SK-N-SH (cell line): ENCODE measurements around the gene SEC31B.

Source experiments
- NFIC ChIP-seq: IDR thresholded peaks from 2 replicates; pipeline ENCODE4 v1.4.0; 2012; ENCODE audit warnings: borderline replicate concordance
- NRF1 ChIP-seq: IDR thresholded peaks from 2 replicates; pipeline ENCODE4 v1.6.1; 2012; ENCODE audit warnings: low read depth, mild to moderate bottlenecking, low read length
- RAD21 ChIP-seq: IDR thresholded peaks from 2 replicates; pipeline ENCODE4 v1.6.1; 2012; ENCODE audit warnings: mild to moderate bottlenecking, low read length
- RCOR1 ChIP-seq: fragments of 150-350 bp; IDR thresholded peaks from 2 replicates; pipeline ENCODE4 v1.6.1; 2017; ENCODE audit warnings: antibody characterized with exemption, low read length
- TAF1 ChIP-seq: IDR thresholded peaks from 2 replicates; pipeline ENCODE4 v1.6.1; 2012; ENCODE audit warnings: low read depth, mild to moderate bottlenecking, low read length, moderate library complexity, borderline replicate concordance
- TF ChIP-seq, protein P1 (sequence below): IDR thresholded peaks from 2 replicates; pipeline ENCODE4 v1.6.1; 2012; ENCODE audit warnings: mild to moderate bottlenecking, low read depth, low read length, moderate library complexity
- TF ChIP-seq, protein P2 (sequence below): fragments of 200-600 bp; sonication (generic); IDR thresholded peaks from 2 replicates; pipeline ENCODE4 v1.6.1; 2017; ENCODE audit warnings: antibody characterized with exemption, mild to moderate bottlenecking, moderate library complexity

DNA sequence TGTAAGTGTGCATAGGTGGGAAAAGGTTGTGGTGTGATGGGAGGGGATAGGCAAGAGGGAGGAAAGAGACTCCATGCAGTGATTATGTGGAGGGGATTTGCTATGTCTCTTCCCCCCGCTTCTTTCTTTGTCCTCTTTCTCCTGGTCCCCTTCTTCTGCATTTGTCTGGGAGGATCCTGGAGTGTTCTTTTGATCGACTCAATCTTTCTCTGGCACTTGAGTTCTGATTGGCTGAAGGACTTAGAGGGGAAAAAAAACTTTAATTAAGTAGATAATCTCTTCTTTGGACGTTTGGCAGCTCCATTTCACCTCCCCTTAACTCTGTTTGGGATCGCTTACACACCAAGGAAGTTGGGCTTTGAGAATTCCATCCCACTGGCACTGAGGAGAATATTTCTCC, 57.0 kb downstream of the SEC31B start, which contains the start of gene WNT8B:
- TF ChIP-seq TAF1 (no peak), NRF1 (no peak), NFIC (no peak), RCOR1 (no peak), RAD21 (no peak)
- TF ChIP-seq, protein P1, sequence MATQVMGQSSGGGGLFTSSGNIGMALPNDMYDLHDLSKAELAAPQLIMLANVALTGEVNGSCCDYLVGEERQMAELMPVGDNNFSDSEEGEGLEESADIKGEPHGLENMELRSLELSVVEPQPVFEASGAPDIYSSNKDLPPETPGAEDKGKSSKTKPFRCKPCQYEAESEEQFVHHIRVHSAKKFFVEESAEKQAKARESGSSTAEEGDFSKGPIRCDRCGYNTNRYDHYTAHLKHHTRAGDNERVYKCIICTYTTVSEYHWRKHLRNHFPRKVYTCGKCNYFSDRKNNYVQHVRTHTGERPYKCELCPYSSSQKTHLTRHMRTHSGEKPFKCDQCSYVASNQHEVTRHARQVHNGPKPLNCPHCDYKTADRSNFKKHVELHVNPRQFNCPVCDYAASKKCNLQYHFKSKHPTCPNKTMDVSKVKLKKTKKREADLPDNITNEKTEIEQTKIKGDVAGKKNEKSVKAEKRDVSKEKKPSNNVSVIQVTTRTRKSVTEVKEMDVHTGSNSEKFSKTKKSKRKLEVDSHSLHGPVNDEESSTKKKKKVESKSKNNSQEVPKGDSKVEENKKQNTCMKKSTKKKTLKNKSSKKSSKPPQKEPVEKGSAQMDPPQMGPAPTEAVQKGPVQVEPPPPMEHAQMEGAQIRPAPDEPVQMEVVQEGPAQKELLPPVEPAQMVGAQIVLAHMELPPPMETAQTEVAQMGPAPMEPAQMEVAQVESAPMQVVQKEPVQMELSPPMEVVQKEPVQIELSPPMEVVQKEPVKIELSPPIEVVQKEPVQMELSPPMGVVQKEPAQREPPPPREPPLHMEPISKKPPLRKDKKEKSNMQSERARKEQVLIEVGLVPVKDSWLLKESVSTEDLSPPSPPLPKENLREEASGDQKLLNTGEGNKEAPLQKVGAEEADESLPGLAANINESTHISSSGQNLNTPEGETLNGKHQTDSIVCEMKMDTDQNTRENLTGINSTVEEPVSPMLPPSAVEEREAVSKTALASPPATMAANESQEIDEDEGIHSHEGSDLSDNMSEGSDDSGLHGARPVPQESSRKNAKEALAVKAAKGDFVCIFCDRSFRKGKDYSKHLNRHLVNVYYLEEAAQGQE: no peak
- TF ChIP-seq, protein P2, sequence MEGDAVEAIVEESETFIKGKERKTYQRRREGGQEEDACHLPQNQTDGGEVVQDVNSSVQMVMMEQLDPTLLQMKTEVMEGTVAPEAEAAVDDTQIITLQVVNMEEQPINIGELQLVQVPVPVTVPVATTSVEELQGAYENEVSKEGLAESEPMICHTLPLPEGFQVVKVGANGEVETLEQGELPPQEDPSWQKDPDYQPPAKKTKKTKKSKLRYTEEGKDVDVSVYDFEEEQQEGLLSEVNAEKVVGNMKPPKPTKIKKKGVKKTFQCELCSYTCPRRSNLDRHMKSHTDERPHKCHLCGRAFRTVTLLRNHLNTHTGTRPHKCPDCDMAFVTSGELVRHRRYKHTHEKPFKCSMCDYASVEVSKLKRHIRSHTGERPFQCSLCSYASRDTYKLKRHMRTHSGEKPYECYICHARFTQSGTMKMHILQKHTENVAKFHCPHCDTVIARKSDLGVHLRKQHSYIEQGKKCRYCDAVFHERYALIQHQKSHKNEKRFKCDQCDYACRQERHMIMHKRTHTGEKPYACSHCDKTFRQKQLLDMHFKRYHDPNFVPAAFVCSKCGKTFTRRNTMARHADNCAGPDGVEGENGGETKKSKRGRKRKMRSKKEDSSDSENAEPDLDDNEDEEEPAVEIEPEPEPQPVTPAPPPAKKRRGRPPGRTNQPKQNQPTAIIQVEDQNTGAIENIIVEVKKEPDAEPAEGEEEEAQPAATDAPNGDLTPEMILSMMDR: no peak
